Pancreas (tissue), 10 donors: ENCODE data around the gene PAGE2. TPM values are rescaled to one million over a fixed set of nuclear protein-coding genes. Genes with fewer than 3 reads are reported as not detected.
"Not testable (repeated sequence)": the region's sequence is repeated elsewhere in the genome, so short reads cannot be mapped to it uniquely, and the experiment has no call there.

Source experiments
- ATAC-seq, 4 donors: fragments of 200-7000 bp; cut with Tn5 transposase; one replicate each; pipeline versions ENCODE4 v1.8.0 to v1.9.1; 2020; ENCODE audit warnings: mild to moderate bottlenecking in 4 of 4, moderate library complexity in 4 of 4
- DNase-seq, 6 donors: peaks; one replicate each; pipeline ENCODE4 v3.0.0-alpha.2; 2020
- FAIRE-seq: peaks from 2 replicates; lab custom pipeline; 2012; peaks lifted over from hg19 to GRCh38; lab: Jason Lieb, UNC
- H3K27ac ChIP-seq, 4 donors: fragments of 200-600 bp; sonication (generic); 1 replicate in 3 of 4; 2 replicates in 1 of 4; pipeline versions ENCODE4 v1.5.0 to v1.8.0; 2020
- H3K27me3 ChIP-seq, 4 donors: fragments of 200-600 bp; one replicate each; pipeline ENCODE4 v1.8.0; 2021
- H3K36me3 ChIP-seq, 3 donors: fragments of 200-600 bp; sonication (generic) in 1 of 3; one replicate each; pipeline versions ENCODE4 v1.5.0 to v1.8.0; 2020 to 2021
- H3K4me1 ChIP-seq, 3 donors: fragments of 200-600 bp; one replicate each; pipeline ENCODE4 v1.8.0; 2021
- H3K4me3 ChIP-seq, 4 donors: fragments of 200-600 bp; sonication (generic) in 2 of 4; one replicate each; pipeline versions ENCODE4 v1.5.0 to v1.8.0; 2020 to 2021
- H3K9me3 ChIP-seq, 4 donors: fragments of 200-600 bp; one replicate each; pipeline ENCODE4 v1.8.0; 2021
- CTCF ChIP-seq, 4 donors: fragments of 200-600 bp; sonication (generic) in 3 of 4; IDR thresholded peaks; one replicate each; pipeline versions ENCODE4 v1.5.0 to v1.8.0; 2021; ENCODE audit warnings: antibody characterized with exemption in 4 of 4
- WGBS, 2 donors: extraction: QIAGEN DNeasy Blood & Tissue Kit; methylation state at CpG; one replicate each; pipeline ENCODE4 v1.1.7; 2013; 5-methylcytosine and 5-hydroxymethylcytosine counted together
- intact Hi-C, 3 donors: fragments of 100-400 bp; cut with DNase I; formaldehyde crosslinking; loops; one replicate each; pipeline versions ENCODE4 v1.11.1 to v1.14.2; 2022
- polyA plus RNA-seq, 2 donors: library from polyadenylated mRNA; stranded (reverse); fragments of 200-250 nt; gene quantifications; one replicate each; pipeline ENCODE4 v1.2.3, GENCODE V29; 2013
- total RNA-seq, 6 donors: library from RNA; stranded (reverse); fragmentation: NEBNext Ultra II Directional in 4 of 6; extraction: Animal tissue kit (Norgen Biotek cat#: 25700) in 4 of 6; gene quantifications; one replicate each; pipeline versions ENCODE4 v1.2.1 to v1.2.4, GENCODE V29; 2021 to 2023
- donor health status: healthy with polysubstance abuse.
- donor health status: DM: no; HTN: no; CAD: no; lungs with moderate emphysema.
- donor health status: DM: no; HTN: no; CAD: no.
- donor health status: control.
- donor health status: control.
- donor health status: Bipolar disorder and iron deficiency.
- donor health status: DM: yes; HTN: yes; CAD: no.
- donor health status: DM: no; HTN: no; CAD: no.
- donor health status: DM: no; HTN: no; CAD: no.
- donor health status: DM: yes; HTN: yes; CAD: no.

Gene PAGE2
- total RNA-seq = not detected
- polyA plus RNA-seq = under 1 TPM in 1 of 2 donors, not detected in 1; 0.28 TPM

- Histone ChIP-seq H3K36me3 (no peaks in the 10 kb centered on the region), H3K4me1 (no peaks in the 10 kb centered on the region), H3K27me3 (peaks cover 0 to 16% (median 0%) of the 10 kb centered on the region in 4 donors), H3K9me3 (no peaks in the 10 kb centered on the region), H3K4me3 (no peak within 1 kb of the TSS), H3K27ac (no peak within 1 kb of the TSS)
- FAIRE-seq (no peak), ATAC-seq (no peak), DNase-seq (no peak)
- intact Hi-C loops = no loop called here
- 79 to 87% methylated on average over 30 of the region's 30 CpGs for WGBS, 2 donors
- no peak for TF ChIP-seq CTCF (IDR thresholded peaks at IDR 0.05)
Measured at GRCh38 chrX:55088795-55089489, at the start of gene PAGE2. TSS of gene PAGE2 (plus strand) at chrX:55089018. CDS start at chrX:55090021, 1,003 bp downstream.

GRCh38 chrX:55039471-55039870 is 49.3 kb upstream of the PAGE2 start:
- H3K27me3 ChIP-seq = peaks cover 0 to 1% (median 0%) of the 10 kb centered on the region in 4 donors
- H3K4me1 ChIP-seq = no peaks in the 10 kb centered on the region
- H3K4me3 ChIP-seq = no peak overlapping the region
- no peak for ATAC-seq
- 58 to 77% methylated on average over 3 of the region's 3 CpGs for WGBS, 2 donors
- H3K9me3 ChIP-seq = no peaks in the 10 kb centered on the region
- FAIRE-seq = no peak
- TF ChIP-seq CTCF (IDR thresholded peaks at IDR 0.05) = no peak
- no peak for DNase-seq
- H3K36me3 ChIP-seq = no peaks in the 10 kb centered on the region
- H3K27ac ChIP-seq = no peak overlapping the region
- intact Hi-C loops = no loop called here

- FAIRE-seq = no peak
- 89 to 90% methylated on average over 6 of the region's 6 CpGs for WGBS, 2 donors
- H3K27ac ChIP-seq = no peak overlapping the region
- no peaks in the 10 kb centered on the region for H3K9me3 ChIP-seq
- intact Hi-C loops = no loop called here
- DNase-seq = no peak
- H3K4me1 ChIP-seq = no peaks in the 10 kb centered on the region
- ATAC-seq = no peak
- H3K4me3 ChIP-seq = no peak overlapping the region
- no peaks in the 10 kb centered on the region for H3K27me3 ChIP-seq
- no peaks in the 10 kb centered on the region for H3K36me3 ChIP-seq
- TF ChIP-seq CTCF (IDR thresholded peaks at IDR 0.05) = no peak
Measured at GRCh38 chrX:55041514-55041913, 47.3 kb upstream of the PAGE2 start.

- FAIRE-seq, H3K4me3 ChIP-seq, H3K4me1 ChIP-seq, H3K9me3 ChIP-seq, H3K36me3 ChIP-seq, intact Hi-C loops, DNase-seq, ATAC-seq, H3K27me3 ChIP-seq, H3K27ac ChIP-seq: not testable (repeated sequence)
- WGBS, 2 donors = 68 to 71% methylated on average over 2 of the region's 2 CpGs
Measured at GRCh38 chrX:55050599-55050998, 38.2 kb upstream of the PAGE2 start.

GRCh38 chrX:55056820-55057674 is 31.8 kb upstream of the PAGE2 start:
- no peaks in the 10 kb centered on the region for H3K4me1 ChIP-seq
- intact Hi-C loops = no loop called here
- no peak for FAIRE-seq
- peak in 3 of 4 donors; percentile 42 to 64 (median 60) for ATAC-seq
- WGBS, 2 donors = 17 to 28% methylated on average over 7 of the region's 7 CpGs
- DNase-seq = no peak
- no peak overlapping the region for H3K4me3 ChIP-seq
- H3K9me3 ChIP-seq = no peaks in the 10 kb centered on the region
- H3K36me3 ChIP-seq = no peaks in the 10 kb centered on the region
- peaks cover 0 to 6% (median 0%) of the 10 kb centered on the region in 4 donors for H3K27me3 ChIP-seq
- no peak overlapping the region for H3K27ac ChIP-seq
- TF ChIP-seq CTCF (IDR thresholded peaks at IDR 0.05) = no peak
